Measurements from ENCODE around the gene PLD5.
"Not testable (repeated sequence)": the region's sequence is repeated elsewhere in the genome, so short reads cannot be mapped to it uniquely, and the experiment has no call there.

Gene PLD5

DNA sequence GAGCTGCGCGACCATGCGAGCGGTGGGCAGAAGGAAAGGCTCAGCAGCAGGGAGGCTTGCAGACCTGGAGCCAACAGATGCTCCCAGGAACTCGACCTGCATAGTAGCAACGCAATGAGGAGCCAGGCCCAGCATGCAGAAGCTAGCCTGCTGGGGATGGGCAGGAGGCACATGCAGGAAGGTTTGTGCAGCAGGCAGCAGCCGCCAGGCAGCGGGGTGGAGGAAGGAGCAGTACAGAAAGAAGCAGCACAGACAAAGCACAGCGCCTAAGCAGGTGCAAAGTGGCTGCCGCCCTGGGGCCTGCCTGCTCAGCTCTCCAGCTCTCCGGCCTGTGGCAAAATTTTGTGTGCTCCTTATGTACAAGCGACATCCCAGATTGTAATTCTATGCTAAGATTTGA, 312.1 kb downstream of the PLD5 start:
- DNase-seq (ENCODE audit: low read depth in 3 of 3) = no peak

GRCh38 chr1:242211254-242212022, 313.1 kb downstream of the PLD5 start:
- DNase-seq (ENCODE audit: low read depth in 3 of 3) = no peak

- not testable (repeated sequence) for DNase-seq (ENCODE audit: low read depth in 3 of 3)
Measured at GRCh38 chr1:242210316-242210715, 314.2 kb downstream of the PLD5 start.

DNA sequence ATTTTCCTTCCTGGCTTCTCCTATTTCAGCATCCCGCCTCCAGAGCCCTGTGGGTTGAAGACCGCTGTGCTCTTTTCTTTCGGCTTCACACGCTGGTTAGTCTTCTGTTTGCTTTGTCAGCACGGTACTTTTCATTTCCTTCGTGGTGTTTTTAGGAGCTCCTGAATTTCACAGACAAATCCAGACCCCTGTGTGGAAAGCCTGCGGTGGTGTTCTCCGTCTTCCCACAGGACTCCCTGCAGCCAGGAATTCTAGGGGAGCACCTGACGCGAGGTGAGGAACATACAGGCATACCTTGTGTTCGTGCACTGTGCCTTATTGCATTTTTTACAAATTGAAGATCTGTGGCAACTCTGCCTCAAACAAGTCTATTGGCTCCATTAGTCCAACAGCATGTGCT, 315.4 kb downstream of the PLD5 start:
- DNase-seq (ENCODE audit: low read depth in 3 of 3) = no peak

GRCh38 chr1:242208021-242208420, 316.5 kb downstream of the PLD5 start:
- no peak for DNase-seq (ENCODE audit: low read depth in 3 of 3)

DNA sequence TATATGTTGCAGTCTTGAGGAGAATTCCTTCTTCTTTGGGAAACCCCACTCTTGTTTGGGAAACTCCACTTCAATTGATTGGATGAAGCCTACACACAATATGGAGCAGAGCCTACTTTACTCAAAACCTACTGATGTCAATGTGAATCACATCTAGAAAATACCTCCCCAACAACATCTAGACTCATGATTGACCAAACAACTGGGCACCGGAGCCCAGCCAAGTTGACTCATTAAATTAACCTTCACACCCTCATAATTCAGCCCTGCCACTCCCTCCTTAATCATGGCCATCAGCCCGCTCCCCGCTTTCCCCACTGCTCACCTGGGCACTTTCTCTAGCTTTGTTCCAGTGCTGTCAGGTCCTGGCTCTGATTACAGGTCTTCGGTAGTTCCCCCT, 317.5 kb downstream of the PLD5 start:
- no peak for DNase-seq (ENCODE audit: low read depth in 3 of 3)

- no peak for DNase-seq (ENCODE audit: low read depth in 3 of 3)
Measured at GRCh38 chr1:242205622-242206489, 318.6 kb downstream of the PLD5 start.

- no peak for DNase-seq (ENCODE audit: low read depth in 3 of 3)
Measured at GRCh38 chr1:242203262-242203661, 321.2 kb downstream of the PLD5 start.

- no peak for DNase-seq (ENCODE audit: low read depth in 3 of 3)
Measured at GRCh38 chr1:242201090-242201489, 323.4 kb downstream of the PLD5 start.

DNA sequence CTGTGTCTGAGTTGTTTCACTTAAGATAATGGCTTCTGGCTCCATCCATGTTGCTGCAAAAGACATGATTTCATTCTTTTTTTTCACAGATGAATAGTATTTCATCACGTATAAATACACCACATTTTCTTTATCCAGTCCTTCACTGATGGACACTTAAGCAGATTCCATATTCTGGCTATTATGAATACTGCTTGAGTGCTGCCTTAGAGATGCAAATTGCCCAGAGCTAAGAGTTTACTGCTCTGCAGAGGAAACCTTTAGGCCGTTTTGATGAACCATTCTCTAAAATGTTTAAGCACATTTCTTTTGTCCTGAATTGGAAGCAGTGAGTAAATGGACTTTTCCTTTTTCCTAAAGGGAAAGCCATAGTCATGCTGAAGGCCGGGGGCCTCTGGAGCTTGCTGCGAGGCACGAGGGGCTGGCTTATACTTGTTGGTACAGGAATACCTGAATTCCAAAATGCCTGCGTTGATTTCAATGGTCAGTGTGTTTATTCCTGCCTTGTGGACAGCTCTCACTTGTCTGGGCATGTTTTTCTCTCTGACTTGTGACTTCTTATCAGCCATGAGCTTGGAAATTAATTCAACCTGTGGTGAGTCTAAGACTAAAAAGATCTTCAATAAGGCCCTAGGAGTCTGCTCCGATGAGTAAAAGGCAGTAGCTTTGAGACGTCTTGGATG, 324.6 kb downstream of the PLD5 start:
- no peak for DNase-seq (ENCODE audit: low read depth in 3 of 3)

DNA sequence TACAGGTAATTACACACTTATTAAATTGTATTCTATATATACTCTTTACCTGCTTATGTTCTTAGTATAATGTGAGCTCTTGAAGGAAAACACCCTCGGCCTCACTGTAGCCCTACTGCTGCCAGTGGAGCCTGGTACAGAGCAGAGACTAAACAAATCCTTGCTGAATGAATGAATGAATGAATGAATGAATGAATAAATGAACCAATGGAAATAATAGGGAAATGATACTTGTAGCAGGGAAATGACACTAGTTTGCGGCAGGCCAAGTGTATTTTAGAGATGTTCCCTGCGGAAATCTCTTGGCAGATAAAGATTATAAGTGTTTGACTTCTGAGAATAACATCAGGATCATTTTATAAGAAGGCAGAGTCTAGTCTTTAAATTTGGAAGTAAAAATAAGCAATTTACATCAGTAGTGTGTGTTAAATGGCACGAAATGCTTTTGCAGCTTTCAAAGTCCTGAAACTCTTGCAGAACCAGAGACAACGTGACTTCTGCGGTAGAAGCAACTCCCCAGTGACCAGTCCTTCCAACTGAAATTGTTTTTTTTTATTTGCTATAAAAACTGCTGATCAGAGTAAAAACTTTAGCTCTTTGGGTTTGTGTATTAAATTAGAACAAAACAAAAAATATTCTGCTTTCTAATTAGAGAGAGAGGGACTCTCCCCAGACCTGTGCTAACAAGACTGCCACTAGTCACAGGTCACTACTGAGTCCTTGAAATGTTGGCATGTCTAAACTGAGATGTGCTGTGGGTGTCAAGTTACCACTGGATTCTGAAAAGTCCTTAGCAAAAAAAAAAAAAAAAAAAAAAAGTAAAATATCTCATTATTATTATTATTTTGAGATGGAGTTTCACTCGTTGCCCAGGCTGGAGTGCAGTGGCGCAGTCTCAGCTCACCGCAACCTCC, 326.3 kb downstream of the PLD5 start:
- DNase-seq (ENCODE audit: low read depth in 3 of 3) = no peak

DNA sequence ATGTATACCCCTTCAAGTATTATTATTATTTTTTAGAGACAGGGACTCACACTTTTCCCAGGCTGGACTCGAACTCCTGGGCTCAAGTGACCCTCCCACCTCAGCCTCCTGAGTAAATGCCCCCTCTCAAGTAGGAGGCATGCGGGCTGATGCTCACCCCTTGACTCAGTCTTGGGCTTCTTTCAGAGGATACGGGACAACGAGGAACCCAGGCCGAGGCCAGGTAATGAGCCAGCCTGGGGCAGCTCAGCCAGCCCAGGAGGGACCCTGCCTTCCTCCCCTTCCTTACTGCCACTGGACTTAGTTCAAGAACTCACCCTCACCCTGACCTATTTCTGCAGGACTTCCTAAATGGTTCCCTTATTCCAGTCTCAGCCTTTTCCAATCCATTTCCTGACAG, 327.6 kb downstream of the PLD5 start:
- no peak for DNase-seq (ENCODE audit: low read depth in 3 of 3)

DNA sequence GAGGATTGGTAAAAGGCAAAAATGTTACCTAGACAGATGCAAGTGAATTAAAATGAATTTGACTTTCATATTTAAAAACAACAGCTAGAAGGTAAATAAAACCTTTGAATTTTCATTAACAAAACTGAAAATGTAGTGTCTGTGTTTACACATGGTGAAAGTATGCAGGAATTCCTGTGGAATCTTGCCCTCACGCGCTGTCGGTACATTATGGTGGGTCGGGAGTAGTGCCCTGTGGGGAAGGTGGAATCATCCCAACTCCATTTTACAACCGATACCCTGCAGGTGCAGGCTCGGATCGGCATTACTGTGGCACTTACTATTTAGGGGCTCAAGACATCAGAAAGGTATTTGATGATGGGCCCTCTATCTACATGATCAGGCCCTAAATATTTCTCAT, 328.4 kb downstream of the PLD5 start:
- no peak for DNase-seq (ENCODE audit: low read depth in 3 of 3)

- DNase-seq (ENCODE audit: low read depth in 3 of 3) = no peak
Measured at GRCh38 chr1:242189591-242189990, 334.9 kb downstream of the PLD5 start.

DNA sequence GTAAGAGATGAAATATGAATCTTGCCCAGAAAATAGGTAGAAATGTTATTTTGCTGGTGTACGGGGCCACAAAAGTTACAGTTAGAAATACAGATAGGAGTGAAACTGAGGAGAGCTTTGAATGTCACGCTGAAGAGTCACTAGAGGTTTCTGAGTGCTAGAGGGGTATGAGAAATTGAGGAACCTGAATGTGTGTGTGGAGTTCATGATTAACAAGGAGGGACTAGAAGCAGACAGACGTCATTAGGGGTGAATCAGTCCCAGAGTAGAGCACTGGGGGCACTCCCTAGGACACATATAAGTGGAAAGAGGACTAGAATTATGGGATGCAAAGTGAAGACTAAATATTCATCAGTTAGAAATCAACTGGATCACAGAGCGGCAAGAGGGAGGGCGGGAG, 336.7 kb downstream of the PLD5 start:
- no peak for DNase-seq (ENCODE audit: low read depth in 3 of 3)

- DNase-seq (ENCODE audit: low read depth in 3 of 3) = no peak
Measured at GRCh38 chr1:242187171-242187570, 337.3 kb downstream of the PLD5 start.

DNA sequence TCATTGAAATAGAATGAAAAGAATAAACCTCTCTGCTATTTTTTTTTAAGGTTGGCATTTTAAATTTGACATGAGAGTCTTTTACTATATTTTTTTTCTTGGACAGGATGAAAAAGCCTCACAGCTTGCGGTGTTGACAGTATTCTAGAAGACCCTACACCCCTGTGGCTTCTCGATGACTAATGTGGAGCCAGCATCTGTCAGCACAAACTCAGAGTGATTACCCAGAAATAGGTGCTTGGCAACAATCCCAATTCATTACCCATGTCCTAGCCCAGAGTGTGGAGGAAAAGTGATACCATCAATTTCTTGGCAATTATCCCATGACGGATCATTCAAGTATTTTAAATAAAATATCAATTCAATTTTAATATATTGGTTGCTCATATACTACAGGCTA, 338.8 kb downstream of the PLD5 start:
- DNase-seq (ENCODE audit: low read depth in 3 of 3) = no peak

GRCh38 chr1:242184955-242185354, 339.5 kb downstream of the PLD5 start:
- no peak for DNase-seq (ENCODE audit: low read depth in 3 of 3)

GRCh38 chr1:242179767-242180166, 344.7 kb downstream of the PLD5 start:
- not testable (repeated sequence) for DNase-seq (ENCODE audit: low read depth in 3 of 3)

- no peak for DNase-seq (ENCODE audit: low read depth in 3 of 3)
Measured at GRCh38 chr1:242178924-242179708, 345.4 kb downstream of the PLD5 start.

GRCh38 chr1:242178436-242178835, 346.1 kb downstream of the PLD5 start:
- DNase-seq (ENCODE audit: low read depth in 3 of 3) = no peak
